K562 (cell line): Measurements from ENCODE around the gene CCDC194. TPM values are rescaled to one million over a fixed set of nuclear protein-coding genes. Genes with fewer than 3 reads are reported as not detected.
A peak's percentile ranks its signal among the peaks of the same experiment; 100 is the strongest.

Experiments used
- AFF1 ChIP-seq, 2 experiments: fragments of 450-650 bp; IDR thresholded peaks; 2 replicates each; pipeline ENCODE4 v1.6.1; 2018; ENCODE audit warnings: mild to moderate bottlenecking in 2 of 2, low read depth in 1 of 2; ENCODE audit not compliant: partially characterized antibody in 2 of 2
- ATF1 ChIP-seq, 2 experiments: fragments of 450-650 bp in 1 of 2; IDR thresholded peaks; 2 replicates each; pipeline ENCODE4 v1.6.1; 2016; ENCODE audit warnings: missing compliant biosample characterization in 1 of 2, missing genetic modification characterization in 1 of 2
- CLOCK ChIP-seq: fragments of 250-450 bp; sonication (Bioruptor Pico); IDR thresholded peaks from 2 replicates; pipeline ENCODE4 v1.4.0; 2020; ENCODE audit warnings: mild to moderate bottlenecking, moderate library complexity, borderline replicate concordance
- GATAD2B ChIP-seq: fragments of 450-650 bp; IDR thresholded peaks from 2 replicates; pipeline ENCODE4 v1.6.1; 2017; ENCODE audit warnings: mild to moderate bottlenecking, borderline replicate concordance
- HOMEZ ChIP-seq: fragments of 250-450 bp; sonication (Bioruptor Pico); IDR thresholded peaks from 2 replicates; pipeline ENCODE4 v1.4.0; 2020; ENCODE audit warnings: mild to moderate bottlenecking, moderate library complexity
- MTA2 ChIP-seq: fragments of 450-650 bp; IDR thresholded peaks from 2 replicates; pipeline ENCODE4 v1.6.1; 2016; ENCODE audit warnings: low read depth
- NFRKB ChIP-seq: fragments of 450-650 bp; IDR thresholded peaks from 2 replicates; pipeline ENCODE4 v1.6.1; 2016; ENCODE audit warnings: low read depth
- RBM25 ChIP-seq: fragments of 200-400 bp; formaldehyde crosslinking; IDR thresholded peaks from 2 replicates; pipeline ENCODE4 v1.6.1; 2018; ENCODE audit warnings: low read length, low read depth, moderate library complexity; ENCODE audit not compliant: severe bottlenecking
- ZNF277 ChIP-seq: fragments of 250-450 bp; sonication (Bioruptor Pico); IDR thresholded peaks from 2 replicates; pipeline ENCODE4 v1.8.0; 2022; ENCODE audit warnings: inconsistent platforms, mild to moderate bottlenecking, moderate library complexity, borderline replicate concordance
- ZNF347 ChIP-seq: fragments of 450-650 bp; formaldehyde crosslinking; IDR thresholded peaks from 2 replicates; pipeline ENCODE4 v1.4.0; 2020; ENCODE audit warnings: low read depth, mild to moderate bottlenecking, moderate library complexity
- polyA plus RNA-seq, 8 experiments: library from polyadenylated mRNA; depleted of rRNA in 4 of 8; stranded (reverse) in 5 of 8; unstranded in 3 of 8; fragments of >200 nt; fragmentation: Nextera tagmentation in 2 of 8; fragmentation: Illumina TruSeq in 1 of 8; extraction: Ambion mirVana in 2 of 8; extraction: Trizol in 1 of 8; gene quantifications; 2 replicates each; pipeline versions ENCODE4 v1.2.1 to v1.2.3, GENCODE V29; 2011 to 2014; ENCODE audit warnings: inconsistent platforms in 1 of 8, missing spikeins in 1 of 8
- total RNA-seq, 7 experiments: library from RNA; depleted of rRNA in 6 of 7; stranded (reverse); fragments of >200 nt in 6 of 7; fragmentation: Illumina TruSeq in 2 of 7; extraction: Trizol in 2 of 7; gene quantifications; 2 replicates each; pipeline versions ENCODE4 v1.2.1 to v1.2.3, GENCODE V29; 2011 to 2021; ENCODE audit warnings: low replicate concordance in 1 of 7
- TF ChIP-seq, protein P1 (sequence below): IDR thresholded peaks from 2 replicates; pipeline ENCODE4 v1.6.1; 2011; ENCODE audit not compliant: insufficient read length; ENCODE audit errors: extremely low read depth
- TF ChIP-seq, protein P2 (sequence below): fragments of 450-650 bp; IDR thresholded peaks from 2 replicates; pipeline ENCODE4 v1.6.1; 2016; ENCODE audit warnings: antibody characterized with exemption

CCDC194 gene
- total and polyA plus RNA-seq, 9 of the 15 experiments (the other 6 are each of a cell fraction or from before 2014, with no cell fraction given): 0.13 to 1.3 (median 0.39) TPM; not detected in 3

GRCh38 chr19:17405250-17406045 lies 11.5 kb upstream of the CCDC194 start, which contains the start of gene BST2 (continued):
- TF ChIP-seq, protein P1, sequence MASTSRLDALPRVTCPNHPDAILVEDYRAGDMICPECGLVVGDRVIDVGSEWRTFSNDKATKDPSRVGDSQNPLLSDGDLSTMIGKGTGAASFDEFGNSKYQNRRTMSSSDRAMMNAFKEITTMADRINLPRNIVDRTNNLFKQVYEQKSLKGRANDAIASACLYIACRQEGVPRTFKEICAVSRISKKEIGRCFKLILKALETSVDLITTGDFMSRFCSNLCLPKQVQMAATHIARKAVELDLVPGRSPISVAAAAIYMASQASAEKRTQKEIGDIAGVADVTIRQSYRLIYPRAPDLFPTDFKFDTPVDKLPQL: peak; percentile 95
- TF ChIP-seq NFRKB: no peak
- no peak for TF ChIP-seq RBM25
- TF ChIP-seq CLOCK (CRISPR knock-in tag): no peak
- no peak for TF ChIP-seq AFF1 (IDR thresholded peaks at IDR 0.05; ENCODE audit: low read depth in 1 of 2, partially characterized antibody in 2 of 2)
- no peak for TF ChIP-seq ZNF347
- no peak for TF ChIP-seq ZNF277 (CRISPR knock-in tag)
- TF ChIP-seq HOMEZ (CRISPR knock-in tag): no peak
- no peak for TF ChIP-seq MTA2
- TF ChIP-seq, protein P2, sequence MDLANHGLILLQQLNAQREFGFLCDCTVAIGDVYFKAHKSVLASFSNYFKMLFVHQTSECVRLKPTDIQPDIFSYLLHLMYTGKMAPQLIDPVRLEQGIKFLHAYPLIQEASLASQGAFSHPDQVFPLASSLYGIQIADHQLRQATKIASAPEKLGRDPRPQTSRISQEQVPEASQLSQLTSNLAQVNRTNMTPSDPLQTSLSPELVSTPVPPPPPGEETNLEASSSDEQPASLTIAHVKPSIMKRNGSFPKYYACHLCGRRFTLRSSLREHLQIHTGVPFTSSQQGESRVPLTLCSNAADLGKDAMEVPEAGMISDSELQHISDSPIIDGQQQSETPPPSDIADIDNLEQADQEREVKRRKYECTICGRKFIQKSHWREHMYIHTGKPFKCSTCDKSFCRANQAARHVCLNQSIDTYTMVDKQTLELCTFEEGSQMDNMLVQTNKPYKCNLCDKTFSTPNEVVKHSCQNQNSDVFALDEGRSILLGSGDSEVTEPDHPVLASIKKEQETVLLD: no peak
- TF ChIP-seq GATAD2B: no peak
- TF ChIP-seq ATF1 (CRISPR knock-in tag; IDR thresholded peaks at IDR 0.05): no peak
- TF ChIP-seq ATF1 (tag; IDR thresholded peaks at IDR 0.05): peak; percentile 54; the same call in 1 of the 2 replicates
